Thymus (tissue), 11 donors: ENCODE measurements around the gene UTRN. TPM values are rescaled to one million over a fixed set of nuclear protein-coding genes. Genes with fewer than 3 reads are reported as not detected.
A peak's percentile ranks its signal among the peaks of the same experiment; 100 is the strongest.

Experiments used
- DNase-seq, 9 donors: peaks; one replicate each; pipeline ENCODE4 v3.0.0-alpha.2; 2013; ENCODE audit warnings: low spot score in 9 of 9, low read depth in 6 of 9, missing footprints in 1 of 9
- H3K27ac ChIP-seq, 2 donors: one replicate each; pipeline ENCODE4 v1.5.1; 2013; ENCODE audit warnings: control low read depth in 1 of 2, low read depth in 1 of 2, low read length in 1 of 2, mild to moderate bottlenecking in 1 of 2, moderate library complexity in 1 of 2
- H3K27me3 ChIP-seq, 2 donors: one replicate each; pipeline ENCODE4 v1.5.1; 2013; ENCODE audit warnings: low read length in 1 of 2; ENCODE audit not compliant: control insufficient read depth in 2 of 2, insufficient read depth in 1 of 2
- H3K36me3 ChIP-seq, 2 donors: one replicate each; pipeline ENCODE4 v1.5.1; 2013; ENCODE audit warnings: low read length in 1 of 2, mild to moderate bottlenecking in 1 of 2, moderate library complexity in 1 of 2; ENCODE audit not compliant: control insufficient read depth in 2 of 2, insufficient read depth in 2 of 2
- H3K4me1 ChIP-seq, 2 donors: one replicate each; pipeline ENCODE4 v1.5.1; 2013; ENCODE audit warnings: low read length in 2 of 2; ENCODE audit not compliant: control insufficient read depth in 2 of 2, insufficient read depth in 2 of 2
- H3K4me3 ChIP-seq, 2 donors: one replicate each; pipeline ENCODE4 v1.5.1; 2013; ENCODE audit warnings: low read length in 2 of 2, control low read depth in 1 of 2, mild to moderate bottlenecking in 1 of 2
- H3K9me3 ChIP-seq, 2 donors: one replicate each; pipeline ENCODE4 v1.5.1; 2013; ENCODE audit warnings: low read length in 1 of 2, mild to moderate bottlenecking in 1 of 2; ENCODE audit not compliant: control insufficient read depth in 2 of 2, insufficient read depth in 1 of 2
- WGBS: extraction: QIAGEN DNeasy Blood & Tissue Kit; methylation state at CpG from one replicate; pipeline ENCODE4 v1.1.7; 2013; 5-methylcytosine and 5-hydroxymethylcytosine counted together
- polyA plus RNA-seq: library from polyadenylated mRNA; stranded (reverse); fragments of 200-250 nt; gene quantifications from one replicate; pipeline ENCODE4 v1.2.3, GENCODE V29; 2013
- total RNA-seq: library from RNA; stranded (reverse); fragments of 120-200 nt; gene quantifications from one replicate; pipeline ENCODE4 v1.2.4, GENCODE V29; 2013
- donor health status: healthy.

The UTRN gene
- total and polyA plus RNA-seq, 2 donors, result 16.8 to 59.7 TPM

- WGBS, result 96% methylated on average over 10 of the region's 10 CpGs
- no peaks in the 10 kb centered on the region for H3K27me3 ChIP-seq
- peaks cover 0 to 4% of the 10 kb centered on the region in 2 donors for H3K9me3 ChIP-seq
- no peak overlapping the region for H3K27ac ChIP-seq
- H3K4me3 ChIP-seq, result no peak overlapping the region
- H3K4me1 ChIP-seq, result no peaks in the 10 kb centered on the region
- peak in 1 of 9 donors; percentile 20 for DNase-seq
- H3K36me3 ChIP-seq, result no peaks in the 10 kb centered on the region
These were observed 22.4 kb upstream of the UTRN start for GRCh38 chr6:144262470-144263369.

- H3K9me3 ChIP-seq, result peaks cover 0 to 4% of the 10 kb centered on the region in 2 donors
- no peak overlapping the region for H3K27ac ChIP-seq
- WGBS, result 98% methylated on average over 3 of the region's 3 CpGs
These were observed 21.3 kb upstream of the UTRN start for GRCh38 chr6:144263786-144264185.

DNA sequence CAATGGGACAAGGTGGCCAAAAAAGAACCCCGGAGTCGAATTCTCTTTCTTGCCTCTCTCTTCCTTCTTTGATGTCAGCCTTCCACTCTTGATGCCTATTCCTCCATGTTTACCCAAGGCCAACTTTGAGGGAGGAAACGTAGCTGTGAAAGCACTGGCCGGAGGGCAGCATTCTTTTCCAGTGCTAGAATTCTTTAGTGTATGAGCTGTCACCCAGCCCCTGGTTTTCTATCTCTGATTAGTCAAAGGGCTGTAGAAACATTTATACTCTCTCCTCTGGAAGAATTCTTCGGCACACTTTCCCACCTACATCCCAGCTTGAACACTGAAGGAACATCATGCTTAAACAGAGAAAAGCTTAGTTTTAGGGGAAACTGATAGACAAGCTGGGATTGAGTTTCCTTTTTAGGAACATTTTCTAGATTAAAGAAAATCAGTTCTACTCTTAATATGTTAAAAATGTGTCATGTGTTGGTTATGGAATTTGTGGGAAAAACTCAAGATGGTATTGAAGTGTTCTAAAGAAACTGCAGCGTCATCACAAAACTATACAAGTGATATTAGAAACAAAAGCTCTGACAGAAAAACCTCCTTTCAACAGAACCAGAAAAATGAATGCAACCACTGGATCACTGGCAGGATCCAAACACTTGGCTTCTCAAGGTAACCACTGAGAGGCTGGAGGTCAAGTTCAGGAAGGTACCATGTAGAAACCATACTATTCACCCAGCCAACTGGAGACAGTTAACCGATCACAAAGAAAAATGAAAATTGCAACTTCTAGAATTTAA is 20.7 kb upstream of the UTRN start:
- DNase-seq, result no peak
- WGBS, result 97% methylated on average over 7 of the region's 7 CpGs
- no peak overlapping the region for H3K4me3 ChIP-seq
- H3K27me3 ChIP-seq, result no peaks in the 10 kb centered on the region
- no peaks in the 10 kb centered on the region for H3K36me3 ChIP-seq
- peaks cover 0 to 4% of the 10 kb centered on the region in 2 donors for H3K9me3 ChIP-seq
- no peak overlapping the region for H3K27ac ChIP-seq
- H3K4me1 ChIP-seq, result no peaks in the 10 kb centered on the region

More at GRCh38 chr6:144263786-144264185, 21.3 kb upstream of the UTRN start:
- no peak for DNase-seq
- no peaks in the 10 kb centered on the region for H3K4me1 ChIP-seq
- no peaks in the 10 kb centered on the region for H3K27me3 ChIP-seq
- no peak overlapping the region for H3K4me3 ChIP-seq
- no peaks in the 10 kb centered on the region for H3K36me3 ChIP-seq

GRCh38 chr6:144265061-144265357 is 20.1 kb upstream of the UTRN start:
- Histone ChIP-seq H3K27me3 (no peaks in the 10 kb centered on the region), H3K9me3 (peaks cover 0 to 4% of the 10 kb centered on the region in 2 donors), H3K36me3 (no peaks in the 10 kb centered on the region), H3K4me1 (no peaks in the 10 kb centered on the region), H3K4me3 (no peak overlapping the region), H3K27ac (no peak overlapping the region)
- DNase-seq, result no peak
- 97% methylated on average over 4 of the region's 4 CpGs for WGBS

- DNase-seq, result no peak
- Histone ChIP-seq H3K4me3 (no peak overlapping the region), H3K9me3 (peaks cover 0 to 4% of the 10 kb centered on the region in 2 donors), H3K36me3 (no peaks in the 10 kb centered on the region), H3K4me1 (no peaks in the 10 kb centered on the region), H3K27me3 (no peaks in the 10 kb centered on the region), H3K27ac (no peak overlapping the region)
- 81% methylated on average over 5 of the region's 5 CpGs for WGBS
These were observed 19.7 kb upstream of the UTRN start for GRCh38 chr6:144265390-144265789.

GRCh38 chr6:144266091-144266649 is 19.0 kb upstream of the UTRN start:
- Histone ChIP-seq H3K4me1 (no peaks in the 10 kb centered on the region), H3K4me3 (no peak overlapping the region), H3K27me3 (no peaks in the 10 kb centered on the region), H3K27ac (peak overlapping the region in 1 of 2 donors; percentile 53), H3K36me3 (no peaks in the 10 kb centered on the region), H3K9me3 (peaks cover 0 to 8% of the 10 kb centered on the region in 2 donors)
- peak in 1 of 9 donors; percentile 26 for DNase-seq
- WGBS, result 94% methylated on average over 6 of the region's 6 CpGs

GRCh38 chr6:144268794-144269349 is 16.3 kb upstream of the UTRN start:
- Histone ChIP-seq H3K27ac (no peak overlapping the region), H3K4me1 (no peaks in the 10 kb centered on the region), H3K27me3 (no peaks in the 10 kb centered on the region), H3K9me3 (peaks cover 0 to 10% of the 10 kb centered on the region in 2 donors), H3K4me3 (no peak overlapping the region), H3K36me3 (no peaks in the 10 kb centered on the region)
- 97% methylated on average over 4 of the region's 4 CpGs for WGBS
- DNase-seq, result no peak

DNA sequence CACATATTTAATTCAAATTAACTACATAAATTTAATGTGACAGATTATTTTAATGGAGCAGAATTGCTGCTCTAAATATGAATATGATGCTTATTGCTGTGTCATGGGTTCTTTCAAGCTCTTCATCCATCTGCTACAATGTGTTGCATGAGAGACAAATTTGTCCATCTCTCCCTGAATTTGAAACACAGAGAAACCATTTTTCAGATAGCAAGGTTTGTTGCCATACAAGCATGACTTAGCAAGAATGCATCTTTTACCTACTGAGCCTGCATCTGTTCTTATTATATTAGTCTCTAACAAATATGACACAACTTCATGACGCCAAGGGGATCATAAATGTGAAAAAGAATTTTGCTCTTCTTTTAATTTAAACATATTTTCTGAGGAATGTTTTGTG is 8.0 kb upstream of the UTRN start:
- Histone ChIP-seq H3K27me3 (no peaks in the 10 kb centered on the region), H3K36me3 (no peaks in the 10 kb centered on the region), H3K4me1 (no peaks in the 10 kb centered on the region), H3K9me3 (no peaks in the 10 kb centered on the region), H3K27ac (no peak overlapping the region), H3K4me3 (no peak overlapping the region)
- DNase-seq, result no peak
- 98% methylated on average over 1 of the region's 1 CpG for WGBS
